Esophagus (tissue), 2 donors: ENCODE measurements around the gene NPL. TPM values are rescaled to one million over a fixed set of nuclear protein-coding genes. Genes with fewer than 3 reads are reported as not detected.
A peak's percentile ranks its signal among the peaks of the same experiment; 100 is the strongest.

Experiments used
- H3K27ac ChIP-seq, 2 donors: one replicate each; pipeline ENCODE4 v1.5.1; 2013; ENCODE audit warnings: low read depth in 2 of 2, mild to moderate bottlenecking in 2 of 2, inconsistent platforms in 1 of 2, low read length in 1 of 2, moderate library complexity in 1 of 2
- H3K27me3 ChIP-seq, 2 donors: one replicate each; pipeline ENCODE4 v1.6.1; 2013; ENCODE audit warnings: low read length in 2 of 2, control low read depth in 1 of 2, mild to moderate bottlenecking in 1 of 2; ENCODE audit not compliant: insufficient read depth in 2 of 2, control insufficient read depth in 1 of 2
- H3K36me3 ChIP-seq, 2 donors: one replicate each; pipeline ENCODE4 v1.6.1; 2013; ENCODE audit warnings: low read length in 1 of 2; ENCODE audit not compliant: control insufficient read depth in 2 of 2, insufficient read depth in 2 of 2
- H3K4me1 ChIP-seq, 2 donors: one replicate each; pipeline ENCODE4 v1.6.1; 2013; ENCODE audit warnings: low read length in 1 of 2; ENCODE audit not compliant: control insufficient read depth in 2 of 2, insufficient read depth in 2 of 2
- H3K4me3 ChIP-seq, 2 donors: one replicate each; pipeline ENCODE4 v1.5.1; 2013; ENCODE audit warnings: low read length in 2 of 2, mild to moderate bottlenecking in 2 of 2, low read depth in 1 of 2, moderate library complexity in 1 of 2
- H3K9me3 ChIP-seq, 2 donors: one replicate each; pipeline ENCODE4 v1.6.1; 2013; ENCODE audit warnings: mild to moderate bottlenecking in 2 of 2, low read depth in 1 of 2, low read length in 1 of 2, moderate library complexity in 1 of 2; ENCODE audit not compliant: control insufficient read depth in 2 of 2, insufficient read depth in 1 of 2
- WGBS, 2 donors: extraction: QIAGEN DNeasy Blood & Tissue Kit; methylation state at CpG; one replicate each; pipeline ENCODE4 v1.1.7; 2013; 5-methylcytosine and 5-hydroxymethylcytosine counted together
- polyA plus RNA-seq, 2 donors: library from polyadenylated mRNA; stranded (reverse); fragments of 200-250 nt; gene quantifications; one replicate each; pipeline ENCODE4 v1.2.3, GENCODE V29; 2013
- donor health status: healthy with polysubstance abuse.
- donor health status: Bipolar disorder and iron deficiency.

The NPL gene
- polyA plus RNA-seq, 2 donors = 5.5 to 7.2 TPM

DNA sequence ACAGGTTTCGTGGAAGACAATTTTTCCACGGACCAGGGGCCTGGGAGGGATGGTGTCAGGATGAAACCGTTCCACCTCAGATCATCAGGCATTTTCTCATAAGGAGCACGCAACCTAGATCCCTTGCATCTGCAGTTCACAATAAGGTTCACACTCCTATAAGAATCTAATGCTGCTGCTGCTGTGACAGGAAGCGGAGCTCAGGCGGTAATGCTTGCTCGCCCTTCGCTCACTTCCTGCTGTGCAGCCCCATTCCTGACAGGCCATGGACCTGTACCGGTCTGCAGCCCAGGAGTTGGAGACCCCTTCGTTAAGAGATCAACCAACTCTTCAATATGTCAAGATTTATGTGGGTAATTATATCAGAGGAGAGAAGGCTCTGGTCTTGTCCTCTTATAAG, 46.2 kb downstream of the NPL start:
- peaks cover 0 to 3% of the 10 kb centered on the region in 2 donors for H3K4me1 ChIP-seq
- H3K36me3 ChIP-seq = no peaks in the 10 kb centered on the region
- H3K4me3 ChIP-seq = no peak overlapping the region
- no peaks in the 10 kb centered on the region for H3K27me3 ChIP-seq
- WGBS, 2 donors = 86 to 89% methylated on average over 10 of the region's 10 CpGs
- no peak overlapping the region for H3K27ac ChIP-seq
- no peaks in the 10 kb centered on the region for H3K9me3 ChIP-seq

DNA sequence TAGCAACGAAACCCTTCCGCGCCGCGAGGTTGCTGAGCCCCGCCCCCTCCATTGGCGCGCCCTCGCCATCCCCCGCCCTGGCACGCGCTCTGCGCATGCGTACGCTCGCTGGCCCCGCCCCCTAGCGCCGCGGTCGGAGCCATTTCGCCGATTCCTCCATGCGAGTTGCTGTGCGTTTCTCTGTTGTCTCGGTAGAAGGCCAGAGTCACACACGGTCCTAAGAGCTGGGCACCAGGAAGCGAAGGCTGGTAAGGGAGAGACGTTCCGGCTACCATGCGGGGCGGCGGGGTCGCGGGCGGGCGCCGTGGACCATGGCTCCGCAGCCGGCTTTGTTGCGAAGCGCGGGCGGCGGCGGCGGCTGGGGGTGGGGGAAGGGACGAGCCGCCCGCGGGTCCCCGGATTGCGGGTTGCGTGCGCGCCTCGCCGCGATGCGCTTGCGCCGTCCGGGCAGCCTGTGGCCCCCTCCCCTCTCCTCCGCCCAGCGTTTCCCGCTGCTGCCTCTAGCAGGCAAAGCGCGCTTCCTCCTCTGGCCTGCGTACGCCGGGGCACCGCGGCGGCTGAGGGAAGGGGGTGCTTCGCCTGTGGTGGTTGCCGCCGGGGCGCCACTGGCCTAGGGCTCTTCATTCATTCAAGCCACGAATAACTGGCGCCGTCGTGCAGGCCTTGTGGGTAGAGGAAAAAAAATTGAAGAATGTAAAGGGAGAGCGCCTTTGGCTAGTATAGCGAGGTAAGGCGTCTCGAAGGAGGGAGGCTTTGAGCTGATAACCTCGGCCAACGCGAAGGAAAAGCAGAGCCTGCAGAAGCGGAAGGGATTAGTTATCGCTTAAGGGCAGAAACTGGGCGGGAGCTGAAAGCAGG, 49.9 kb downstream of the NPL start, which contains the start of gene DHX9:
TSS of gene DHX9 (plus strand) at position 139 of the 858 bp plus-strand sequence. CDS start 3,220 bp downstream, outside the sequence.
- WGBS, 2 donors = 0% methylated on average over 75 to 92 of the region's 92 CpGs
- peak within 1 kb of the TSS; percentile 98 to 100 for H3K27ac ChIP-seq
- H3K36me3 ChIP-seq = peaks cover 0 to 3% of the 10 kb centered on the region in 2 donors
- peak within 1 kb of the TSS; percentile 81 to 89 for H3K4me3 ChIP-seq
- peaks cover 0 to 6% of the 10 kb centered on the region in 2 donors for H3K4me1 ChIP-seq
- H3K9me3 ChIP-seq = no peaks in the 10 kb centered on the region
- H3K27me3 ChIP-seq = no peaks in the 10 kb centered on the region

DNA sequence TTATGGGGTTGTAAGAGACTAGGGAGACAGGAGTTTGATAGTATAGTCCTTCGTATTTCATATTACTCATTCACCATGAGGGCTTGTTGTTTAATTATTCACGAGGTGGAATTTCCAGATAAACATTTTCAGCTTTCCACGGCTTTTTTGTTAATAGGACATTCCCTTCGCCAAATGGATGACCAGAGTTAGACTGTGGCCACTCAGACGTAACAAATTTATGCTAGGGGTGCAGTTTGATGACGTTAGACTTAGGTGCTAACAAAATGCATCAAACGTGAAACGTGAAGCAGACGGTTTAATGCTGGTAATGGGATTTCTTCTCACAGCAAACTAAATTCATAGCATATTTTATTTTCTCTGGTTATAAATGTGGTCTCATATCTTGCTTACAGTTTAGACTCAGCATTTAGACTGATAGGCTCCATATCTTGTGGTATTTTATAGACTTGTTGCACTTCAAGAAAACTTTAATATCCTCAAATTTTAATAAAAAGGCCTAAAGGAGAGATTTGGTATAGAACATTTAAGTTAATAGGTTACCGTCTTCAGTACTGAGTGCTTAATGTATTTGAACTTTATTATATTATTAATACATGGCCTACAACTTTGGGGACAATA, 51.9 kb downstream of the NPL start:
- Histone ChIP-seq H3K9me3 (no peaks in the 10 kb centered on the region), H3K27ac (no peak overlapping the region), H3K36me3 (peaks cover 0 to 6% of the 10 kb centered on the region in 2 donors), H3K4me1 (peaks cover 0 to 6% of the 10 kb centered on the region in 2 donors), H3K4me3 (peak overlapping the region in 1 of 2 donors; percentile 81), H3K27me3 (no peaks in the 10 kb centered on the region)
- WGBS, 2 donors = 18 to 22% methylated on average over 10 of the region's 10 CpGs

DNA sequence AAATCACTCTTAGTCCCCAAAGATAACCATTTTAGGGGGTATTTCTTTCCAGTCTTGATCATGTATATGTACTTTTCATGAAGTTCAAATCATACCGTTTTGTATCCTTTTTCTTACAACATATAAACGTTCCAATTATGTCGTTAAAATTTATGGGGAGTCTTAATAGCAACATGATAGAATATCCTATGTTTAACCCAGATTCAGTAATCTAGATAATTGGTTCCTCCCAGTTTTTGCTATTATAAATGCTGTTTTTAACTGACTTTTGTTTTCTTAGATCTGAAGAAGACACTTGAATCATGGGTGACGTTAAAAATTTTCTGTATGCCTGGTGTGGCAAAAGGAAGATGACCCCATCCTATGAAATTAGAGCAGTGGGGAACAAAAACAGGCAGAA, 52.7 kb downstream of the NPL start:
- WGBS, 2 donors = 21 to 32% methylated on average over 4 of the region's 4 CpGs
- Histone ChIP-seq H3K36me3 (peaks cover under 1 to 6% of the 10 kb centered on the region in 2 donors), H3K4me1 (peaks cover 0 to 6% of the 10 kb centered on the region in 2 donors), H3K9me3 (no peaks in the 10 kb centered on the region), H3K27ac (no peak overlapping the region), H3K4me3 (no peak overlapping the region), H3K27me3 (no peaks in the 10 kb centered on the region)

DNA sequence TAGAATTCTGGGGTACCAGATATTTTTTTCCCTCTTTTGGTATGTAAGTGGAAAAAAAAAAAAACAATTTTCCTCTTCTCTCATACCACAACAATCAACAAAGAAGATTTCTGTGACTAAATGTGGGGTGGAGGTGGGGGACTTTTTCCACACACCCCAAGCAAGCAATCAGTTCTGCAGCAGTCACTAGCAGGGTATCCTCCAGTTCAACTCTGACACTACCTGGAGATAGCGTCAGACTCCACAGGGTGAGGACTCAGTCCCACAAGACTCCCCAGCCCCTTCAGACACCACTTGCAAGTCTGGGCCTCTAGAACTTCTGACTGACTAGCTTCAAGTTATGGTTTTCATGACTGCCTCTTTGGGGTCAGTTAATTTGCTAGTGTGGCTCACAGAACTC, 55.8 kb downstream of the NPL start:
- H3K27me3 ChIP-seq = no peaks in the 10 kb centered on the region
- H3K4me3 ChIP-seq = no peak overlapping the region
- H3K9me3 ChIP-seq = no peaks in the 10 kb centered on the region
- peaks cover 4 to 10% of the 10 kb centered on the region in 2 donors for H3K36me3 ChIP-seq
- no peak overlapping the region for H3K27ac ChIP-seq
- 94 to 96% methylated on average over 1 of the region's 1 CpG for WGBS, 2 donors
- H3K4me1 ChIP-seq = peaks cover 0 to 3% of the 10 kb centered on the region in 2 donors

DNA sequence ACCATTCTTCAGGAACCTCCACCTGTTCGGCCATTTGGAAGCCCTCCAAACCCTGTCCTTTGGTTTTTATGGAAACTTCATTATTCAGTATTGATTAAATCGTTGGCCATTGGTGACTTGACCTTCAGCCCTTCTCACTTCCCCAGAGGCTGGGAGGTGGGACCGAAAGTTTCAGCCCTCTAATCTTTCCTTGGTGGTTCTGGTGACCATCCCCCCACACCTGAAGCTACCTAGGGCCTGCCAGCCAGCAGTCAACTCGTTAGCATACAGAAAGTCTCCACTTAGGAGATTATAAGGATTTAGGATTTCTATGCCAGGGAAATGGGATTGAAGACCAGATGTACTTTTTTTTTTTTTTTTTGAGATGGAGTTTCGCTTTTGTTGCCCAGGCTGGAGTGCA, 56.3 kb downstream of the NPL start:
- Histone ChIP-seq H3K9me3 (no peaks in the 10 kb centered on the region), H3K36me3 (peaks cover 4 to 10% of the 10 kb centered on the region in 2 donors), H3K27ac (no peak overlapping the region), H3K4me3 (no peak overlapping the region), H3K27me3 (no peaks in the 10 kb centered on the region), H3K4me1 (peaks cover 0 to 3% of the 10 kb centered on the region in 2 donors)
- 75 to 76% methylated on average over 5 of the region's 5 CpGs for WGBS, 2 donors

DNA sequence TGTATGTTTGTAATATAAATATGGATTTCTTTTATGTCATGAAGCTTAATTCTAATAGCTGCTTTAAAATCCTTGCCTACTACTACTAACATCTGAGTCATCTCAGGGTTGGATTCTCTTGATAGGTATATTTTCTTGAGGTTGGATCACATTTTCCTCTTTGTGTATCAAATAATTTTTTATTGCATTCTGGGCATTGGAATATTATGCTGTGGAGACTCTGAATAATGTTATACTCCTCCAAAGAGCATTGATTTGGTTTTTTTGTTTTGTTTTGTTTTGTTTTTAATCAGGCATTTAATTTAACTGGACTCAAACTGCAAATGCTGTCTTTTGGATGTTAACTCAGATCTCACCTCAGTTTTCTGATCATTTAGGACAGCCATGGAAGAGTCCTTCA, 57.5 kb downstream of the NPL start:
- peaks cover 6 to 11% of the 10 kb centered on the region in 2 donors for H3K36me3 ChIP-seq
- H3K4me1 ChIP-seq = peaks cover 0 to 3% of the 10 kb centered on the region in 2 donors
- no peaks in the 10 kb centered on the region for H3K27me3 ChIP-seq
- H3K27ac ChIP-seq = no peak overlapping the region
- H3K4me3 ChIP-seq = no peak overlapping the region
- no peaks in the 10 kb centered on the region for H3K9me3 ChIP-seq

DNA sequence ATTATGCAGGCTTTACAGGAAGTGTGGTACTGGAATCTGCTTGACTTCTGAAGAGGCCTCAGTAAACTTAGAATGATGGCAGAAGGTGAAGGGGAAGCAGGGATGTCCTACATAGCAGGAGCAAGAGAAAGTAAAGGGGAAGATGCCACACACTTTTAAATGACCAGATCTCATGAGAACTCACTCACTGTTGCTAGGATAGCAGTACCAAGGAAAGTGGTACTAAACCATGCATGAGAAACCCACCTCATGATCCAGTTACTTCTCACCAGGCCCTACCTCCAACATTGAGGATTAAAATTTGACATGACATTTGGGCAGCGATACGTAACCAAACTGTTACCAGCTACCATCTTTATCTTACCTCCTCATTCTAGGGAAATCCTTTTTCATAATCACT, 59.2 kb downstream of the NPL start:
- H3K4me1 ChIP-seq = peaks cover 0 to 1% of the 10 kb centered on the region in 2 donors
- H3K27me3 ChIP-seq = no peaks in the 10 kb centered on the region
- WGBS, 2 donors = 97% methylated on average over 2 of the region's 2 CpGs
- no peak overlapping the region for H3K4me3 ChIP-seq
- H3K9me3 ChIP-seq = no peaks in the 10 kb centered on the region
- H3K27ac ChIP-seq = no peak overlapping the region
- H3K36me3 ChIP-seq = peaks cover 7 to 13% of the 10 kb centered on the region in 2 donors

DNA sequence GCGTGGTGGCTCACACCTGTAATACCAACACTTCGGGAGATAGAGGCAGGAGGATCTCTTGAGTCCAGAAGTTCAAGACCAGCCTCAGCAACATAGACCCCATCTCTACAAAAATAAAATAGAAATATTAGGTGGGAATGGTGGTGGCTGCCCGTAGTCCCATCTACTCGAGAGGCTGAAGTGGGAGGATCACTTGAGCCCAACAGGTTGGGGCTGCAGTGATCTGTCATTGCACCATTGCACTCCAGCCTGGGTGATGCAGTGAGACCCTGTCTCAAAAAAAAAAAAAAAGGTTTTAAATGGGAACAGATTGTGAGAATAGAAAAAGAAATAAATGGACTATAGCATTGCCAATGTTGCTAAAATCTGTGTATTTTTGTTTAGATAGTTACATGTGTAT, 60.7 kb downstream of the NPL start:
- Histone ChIP-seq H3K36me3 (peaks cover 7 to 14% of the 10 kb centered on the region in 2 donors), H3K4me1 (no peaks in the 10 kb centered on the region), H3K27ac (no peak overlapping the region), H3K27me3 (no peaks in the 10 kb centered on the region), H3K9me3 (no peaks in the 10 kb centered on the region), H3K4me3 (no peak overlapping the region)
- WGBS, 2 donors = 88 to 97% methylated on average over 4 of the region's 4 CpGs
